HL-60/S4 (cell line): ENCODE measurements around the gene PDSS2.

ENCODE experiments used
- in situ Hi-C: fragments of 300-500 bp; cut with MboI; formaldehyde crosslinking; loops from 2 replicates; pipeline ENCODE4 v1.14.3; 2022; ENCODE audit warnings: low sequenced_read_pairs

Gene PDSS2

GRCh38 chr6:107105511-107106116, 353.8 kb downstream of the PDSS2 start:
- in situ Hi-C loops, result no loop called here

GRCh38 chr6:107103082-107103481, 356.3 kb downstream of the PDSS2 start:
- in situ Hi-C loops, result no loop called here
